ENCODE results near the gene PALD1. TPM values are rescaled to one million over a fixed set of nuclear protein-coding genes. Genes with fewer than 3 reads are reported as not detected.

PALD1 gene
- total RNA-seq, 1 donor from 2014 or later = 9.6 TPM

DNA sequence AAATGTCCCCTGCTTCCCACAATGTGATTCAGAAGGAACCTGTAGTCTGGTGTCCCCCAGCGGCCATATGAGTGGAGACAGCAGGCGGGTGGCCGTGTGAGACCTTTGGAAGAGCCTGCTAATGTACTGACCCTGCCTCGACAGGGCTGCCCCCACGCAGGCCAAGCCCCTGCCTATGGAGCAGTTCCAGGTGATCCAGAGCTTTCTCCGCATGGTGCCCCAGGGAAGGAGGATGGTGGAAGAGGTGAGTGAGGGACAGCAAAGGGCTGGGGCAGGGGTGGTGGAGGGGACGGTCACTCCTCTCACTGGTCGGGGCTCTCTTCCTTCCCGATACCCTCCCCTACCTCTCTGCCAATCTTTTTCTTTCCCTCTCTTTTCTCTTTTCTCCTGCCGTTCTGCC is 55.7 kb downstream of the PALD1 start:
- peaks cover 14% of the 10 kb centered on the region for H3K4me1 Mint-ChIP-seq
- Histone ChIP-seq H2AFZ (replicated peaks) (no peak overlapping the region), H3K4me1 (peaks cover 17% of the 10 kb centered on the region), H3K27ac (no peak overlapping the region), H3K4me3 (no peak overlapping the region), H3K27me3 (no peaks in the 10 kb centered on the region), H4K20me1 (ENCODE audit: low read depth) (no peaks in the 10 kb centered on the region), H3F3A (ENCODE audit: low read depth) (peaks cover 18% of the 10 kb centered on the region), H3K36me3 (no peaks in the 10 kb centered on the region), H3K9ac (no peak overlapping the region), H3K79me2 (ENCODE audit: low read depth) (no peaks in the 10 kb centered on the region), H3K4me2 (no peak overlapping the region), H3K9me3 (ENCODE audit: low read depth) (no peaks in the 10 kb centered on the region)
- peak overlapping the region; percentile 89 for H3K27ac Mint-ChIP-seq
- peaks cover 7% of the 10 kb centered on the region for H3K27me3 Mint-ChIP-seq (ENCODE audit: insufficient read depth, low read depth)
- H3K36me3 Mint-ChIP-seq = no peaks in the 10 kb centered on the region
- TF ChIP-seq EZH2 (IDR thresholded peaks at IDR 0.05) = no peak
- TF ChIP-seq EZH2phosphoT487 (IDR thresholded peaks at IDR 0.05) = no peak
- TF ChIP-seq CTCF (IDR thresholded peaks at IDR 0.05) = no peak
- DNase-seq (ENCODE audit: low spot score) = no peak
- no peak overlapping the region for H3K4me3 Mint-ChIP-seq
- H3K9me3 Mint-ChIP-seq = peaks cover 2% of the 10 kb centered on the region

GRCh38 chr10:70535001-70535400 is 56.4 kb downstream of the PALD1 start:
- Histone ChIP-seq H3K79me2 (ENCODE audit: low read depth) (no peaks in the 10 kb centered on the region), H3K4me3 (no peak overlapping the region), H4K20me1 (ENCODE audit: low read depth) (no peaks in the 10 kb centered on the region), H3K27ac (no peak overlapping the region), H3F3A (ENCODE audit: low read depth) (peaks cover 18% of the 10 kb centered on the region), H3K36me3 (no peaks in the 10 kb centered on the region), H3K9me3 (ENCODE audit: low read depth) (no peaks in the 10 kb centered on the region), H3K4me1 (peaks cover 17% of the 10 kb centered on the region), H3K9ac (no peak overlapping the region), H3K27me3 (no peaks in the 10 kb centered on the region), H3K4me2 (no peak overlapping the region), H2AFZ (replicated peaks) (no peak overlapping the region)
- H3K36me3 Mint-ChIP-seq = no peaks in the 10 kb centered on the region
- no peak for DNase-seq (ENCODE audit: low spot score)
- peaks cover 16% of the 10 kb centered on the region for H3K4me1 Mint-ChIP-seq
- H3K27ac Mint-ChIP-seq = no peak overlapping the region
- H3K9me3 Mint-ChIP-seq = peaks cover 2% of the 10 kb centered on the region
- TF ChIP-seq EZH2 (IDR thresholded peaks at IDR 0.05) = no peak
- no peak for TF ChIP-seq EZH2phosphoT487 (IDR thresholded peaks at IDR 0.05)
- peak overlapping the region; percentile 67 for H3K4me3 Mint-ChIP-seq
- H3K27me3 Mint-ChIP-seq (ENCODE audit: insufficient read depth, low read depth) = peaks cover 7% of the 10 kb centered on the region

- no peak overlapping the region for H3K9ac ChIP-seq
- H3K36me3 ChIP-seq = no peaks in the 10 kb centered on the region
- H3K4me1 ChIP-seq = peaks cover 17% of the 10 kb centered on the region
- Mint-ChIP-seq H3K27ac (no peak overlapping the region), H3K36me3 (no peaks in the 10 kb centered on the region), H3K4me3 (no peak overlapping the region), H3K27me3 (ENCODE audit: insufficient read depth, low read depth) (peaks cover 7% of the 10 kb centered on the region), H3K4me1 (peaks cover 18% of the 10 kb centered on the region), H3K9me3 (peaks cover 2% of the 10 kb centered on the region)
- H4K20me1 ChIP-seq (ENCODE audit: low read depth) = no peaks in the 10 kb centered on the region
- DNase-seq (ENCODE audit: low spot score) = no peak
- no peak overlapping the region for H2AFZ ChIP-seq (replicated peaks)
- no peaks in the 10 kb centered on the region for H3K9me3 ChIP-seq (ENCODE audit: low read depth)
- no peak overlapping the region for H3K27ac ChIP-seq
- TF ChIP-seq EZH2phosphoT487 (IDR thresholded peaks at IDR 0.05) (no peak), CTCF (IDR thresholded peaks at IDR 0.05) (no peak), EZH2 (IDR thresholded peaks at IDR 0.05) (no peak)
- H3F3A ChIP-seq (ENCODE audit: low read depth) = peaks cover 18% of the 10 kb centered on the region
- H3K27me3 ChIP-seq = no peaks in the 10 kb centered on the region
- H3K4me3 ChIP-seq = no peak overlapping the region
- no peaks in the 10 kb centered on the region for H3K79me2 ChIP-seq (ENCODE audit: low read depth)
- no peak overlapping the region for H3K4me2 ChIP-seq
Observed at GRCh38 chr10:70535451-70535850, 56.9 kb downstream of the PALD1 start.

DNA sequence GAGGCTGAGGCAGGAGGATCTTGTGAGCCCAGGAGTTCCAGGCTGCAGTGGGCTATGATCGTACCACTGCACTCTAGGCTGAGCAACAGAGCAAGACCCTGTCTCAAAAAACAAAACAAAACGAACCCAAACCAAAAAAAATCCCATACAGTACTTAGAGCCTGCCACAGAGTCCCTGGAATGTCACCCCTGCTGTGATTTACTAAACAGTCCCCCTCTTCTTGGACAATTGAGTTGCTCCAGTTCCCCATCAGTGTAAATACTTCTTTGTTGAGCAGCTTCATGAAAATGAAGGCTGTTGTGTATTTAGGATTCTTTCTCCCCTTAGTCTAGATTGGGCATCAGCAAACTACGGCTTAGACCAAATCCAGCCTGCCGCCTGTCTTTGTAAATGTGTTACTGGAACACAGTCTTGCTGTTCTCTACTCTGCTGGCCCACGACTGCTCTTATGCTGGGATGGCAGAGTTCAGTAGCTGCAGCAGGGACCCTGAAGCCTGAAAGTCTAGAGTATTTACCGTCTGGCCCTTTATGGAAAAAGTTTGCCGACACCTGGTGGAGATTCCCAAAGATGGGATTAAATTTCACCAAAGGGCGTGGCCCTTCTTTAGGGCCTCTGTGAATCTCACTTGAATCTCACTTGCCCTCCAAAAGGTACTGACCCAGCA is 57.8 kb downstream of the PALD1 start:
- Histone ChIP-seq H3K4me3 (no peak overlapping the region), H3K4me2 (peak overlapping the region; percentile 33), H3K27ac (peak overlapping the region; percentile 51), H3F3A (ENCODE audit: low read depth) (peaks cover 18% of the 10 kb centered on the region), H2AFZ (replicated peaks) (no peak overlapping the region), H4K20me1 (ENCODE audit: low read depth) (no peaks in the 10 kb centered on the region), H3K9me3 (ENCODE audit: low read depth) (no peaks in the 10 kb centered on the region), H3K4me1 (peaks cover 17% of the 10 kb centered on the region), H3K27me3 (no peaks in the 10 kb centered on the region), H3K9ac (no peak overlapping the region), H3K79me2 (ENCODE audit: low read depth) (no peaks in the 10 kb centered on the region), H3K36me3 (no peaks in the 10 kb centered on the region)
- peak; percentile 80 for DNase-seq (ENCODE audit: low spot score)
- TF ChIP-seq CTCF (IDR thresholded peaks at IDR 0.05) = no peak
- no peak for TF ChIP-seq EZH2phosphoT487 (IDR thresholded peaks at IDR 0.05)
- peak overlapping the region; percentile 38 for H3K27ac Mint-ChIP-seq
- H3K9me3 Mint-ChIP-seq = no peaks in the 10 kb centered on the region
- H3K27me3 Mint-ChIP-seq (ENCODE audit: insufficient read depth, low read depth) = peaks cover 2% of the 10 kb centered on the region
- H3K36me3 Mint-ChIP-seq = no peaks in the 10 kb centered on the region
- H3K4me3 Mint-ChIP-seq = no peak overlapping the region
- peaks cover 16% of the 10 kb centered on the region for H3K4me1 Mint-ChIP-seq

Measured in neural progenitor cell (in vitro differentiated cells).